AG20443 (cell line): Measurements from ENCODE around the gene KLHL13.
"Not testable (repeated sequence)": the region's sequence is repeated elsewhere in the genome, so short reads cannot be mapped to it uniquely, and the experiment has no call there.

Experiments used
- DNase-seq: peaks from one replicate; pipeline ENCODE4 v3.0.0; 2012; ENCODE audit warnings: low spot score, mixed read lengths

Gene KLHL13

DNA sequence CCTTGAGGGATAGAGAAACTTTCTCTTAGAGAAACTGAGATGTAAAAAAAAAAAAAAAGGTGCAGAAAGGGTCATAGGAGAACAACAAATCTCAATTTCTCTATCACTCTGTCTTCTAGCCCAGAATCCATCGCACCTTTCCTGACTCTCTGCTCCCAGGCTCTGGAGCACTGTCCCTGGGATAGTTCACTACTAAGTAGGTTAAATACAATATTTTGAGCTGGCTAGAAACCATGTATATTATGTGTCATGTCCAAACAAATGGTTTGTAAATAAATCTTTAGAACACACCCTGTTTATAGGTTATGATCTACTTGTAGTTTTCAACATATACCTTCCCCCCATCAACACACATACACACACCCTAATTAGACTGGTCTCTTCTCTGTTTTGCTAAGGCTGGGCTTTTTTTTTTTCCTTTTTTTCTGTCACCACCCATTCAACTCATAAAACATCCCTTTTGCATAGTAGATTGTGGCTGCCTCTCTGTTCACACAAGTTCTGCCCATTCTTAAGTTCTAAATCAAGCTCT is 124.4 kb downstream of the KLHL13 start:
- no peak for DNase-seq

- DNase-seq, result no peak
Measured at GRCh38 chrX:117990438-117990837, 126.2 kb downstream of the KLHL13 start.

GRCh38 chrX:117989512-117989911 is 127.1 kb downstream of the KLHL13 start:
- no peak for DNase-seq

- no peak for DNase-seq
Measured at GRCh38 chrX:117987373-117987772, 129.2 kb downstream of the KLHL13 start.

GRCh38 chrX:117985241-117985640 is 131.4 kb downstream of the KLHL13 start:
- DNase-seq, result no peak

GRCh38 chrX:117982694-117983392 is 133.8 kb downstream of the KLHL13 start:
- DNase-seq, result no peak

- no peak for DNase-seq
Measured at GRCh38 chrX:117978402-117978801, 138.2 kb downstream of the KLHL13 start.

DNA sequence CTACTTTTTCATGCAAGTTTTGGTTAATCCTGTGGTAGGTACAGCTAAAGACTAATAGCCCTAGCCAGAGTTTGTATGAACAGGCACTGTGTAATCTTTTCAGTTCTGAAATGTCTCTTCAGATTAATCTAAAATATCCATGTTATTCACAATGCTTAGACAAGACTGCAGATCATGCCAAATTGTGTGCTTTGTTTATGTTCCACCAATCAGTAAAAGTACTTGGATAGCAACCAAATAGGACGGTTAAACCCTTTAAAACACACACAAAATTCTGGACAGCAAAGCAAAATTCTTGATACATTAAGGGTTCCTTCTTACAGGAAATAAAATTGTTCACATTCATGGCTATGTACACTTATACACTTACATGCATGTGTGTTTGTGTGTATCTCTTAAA is 139.1 kb downstream of the KLHL13 start:
- DNase-seq, result no peak

DNA sequence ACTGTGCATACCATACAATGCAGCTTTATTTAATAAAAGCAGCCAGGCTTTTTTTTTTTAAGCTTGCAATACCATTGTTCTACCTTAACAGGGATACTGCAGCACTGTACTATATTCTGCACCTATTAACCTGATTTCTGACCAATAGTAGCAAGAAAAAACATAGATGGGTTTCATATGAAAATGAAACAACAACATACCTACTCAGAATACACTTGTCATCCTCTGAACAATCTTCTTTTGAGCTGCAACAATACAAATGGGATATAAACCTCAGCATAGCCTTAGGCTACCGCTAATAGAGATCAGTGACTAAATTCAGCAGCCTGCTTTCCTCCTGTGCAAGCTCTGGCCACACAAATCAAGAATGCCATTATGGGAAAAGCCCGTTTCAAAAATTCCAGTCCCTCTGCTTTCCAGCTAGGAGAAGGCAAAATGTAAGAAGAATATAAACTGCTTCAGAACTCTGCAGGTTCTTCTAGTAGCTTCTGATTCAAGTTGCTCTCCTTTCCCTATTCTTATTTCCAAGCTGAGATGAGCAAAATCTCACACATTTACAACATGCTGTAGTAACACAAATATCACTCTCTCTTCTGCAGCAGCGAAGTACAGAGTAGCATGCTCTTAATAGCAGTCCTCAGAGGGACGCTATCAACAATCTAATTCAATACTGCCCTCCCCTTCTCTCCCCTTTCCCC is 143.4 kb downstream of the KLHL13 start:
- no peak for DNase-seq

DNA sequence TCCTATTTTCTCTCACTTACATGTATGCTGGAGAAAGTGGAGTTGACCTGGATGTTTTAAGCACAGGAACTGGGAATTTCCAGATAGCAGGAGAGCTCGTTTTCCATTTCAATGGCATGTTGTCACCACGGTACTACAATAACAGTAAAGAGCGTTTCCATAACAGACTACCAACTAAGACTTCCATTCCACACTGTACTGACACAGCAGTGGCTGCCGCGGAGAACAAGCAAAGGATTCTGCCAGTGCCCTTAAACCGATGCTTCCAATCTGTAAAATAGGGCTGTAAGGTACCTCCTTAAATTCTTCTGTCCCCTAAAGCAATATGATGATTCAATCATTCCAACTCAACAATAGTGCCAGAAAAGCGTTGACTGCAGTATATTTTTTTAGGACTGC is 143.9 kb downstream of the KLHL13 start:
- no peak for DNase-seq

GRCh38 chrX:117969782-117970181 is 146.8 kb downstream of the KLHL13 start:
- DNase-seq, result no peak

- no peak for DNase-seq
Measured at GRCh38 chrX:117969328-117969727, 147.3 kb downstream of the KLHL13 start.

- no peak for DNase-seq
Measured at GRCh38 chrX:117959045-117959444, 157.6 kb downstream of the KLHL13 start.

- DNase-seq, result no peak
Measured at GRCh38 chrX:117957128-117957527, 159.5 kb downstream of the KLHL13 start.

DNA sequence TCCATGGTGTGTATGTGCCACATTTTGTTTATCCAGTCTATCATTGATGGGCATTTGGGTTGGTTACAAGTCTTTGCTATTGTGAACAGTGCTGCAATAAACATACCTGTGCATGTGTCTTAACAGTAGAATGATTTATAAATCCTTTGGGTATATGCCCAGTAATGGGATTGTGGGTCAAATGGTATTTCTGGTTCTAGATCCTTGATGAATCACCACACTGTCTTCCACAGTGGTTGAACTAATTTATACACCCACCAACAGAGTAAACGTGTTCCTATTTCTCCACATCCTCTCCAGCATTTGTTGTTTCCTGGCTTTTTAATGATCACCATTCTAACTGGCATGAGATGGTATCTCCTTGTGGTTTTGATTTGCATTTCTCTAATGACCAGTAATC is 177.3 kb downstream of the KLHL13 start:
- DNase-seq, result not testable (repeated sequence)

- DNase-seq, result no peak
Measured at GRCh38 chrX:117936118-117936517, 180.5 kb downstream of the KLHL13 start.

- DNase-seq, result not testable (repeated sequence)
Measured at GRCh38 chrX:117930116-117930515, 186.5 kb downstream of the KLHL13 start.

DNA sequence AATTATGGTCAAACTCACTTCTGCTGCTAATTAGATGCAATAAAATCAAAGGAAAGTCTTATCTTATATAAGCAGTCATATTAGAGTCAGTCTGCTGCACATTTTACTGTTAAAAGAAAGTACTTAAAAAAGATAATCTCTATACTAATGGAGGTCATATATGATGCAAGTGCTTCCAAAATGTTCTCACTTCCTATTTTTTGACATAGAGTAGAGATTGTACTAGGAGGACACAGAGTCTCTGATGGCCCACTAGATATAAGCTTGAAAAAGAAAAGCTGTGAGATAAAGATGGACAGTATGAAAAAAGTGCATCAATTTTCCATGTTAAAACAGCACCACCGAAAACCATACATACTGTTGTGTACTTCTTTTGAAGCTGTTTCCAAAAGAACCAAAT is 196.9 kb downstream of the KLHL13 start:
- DNase-seq, result no peak

GRCh38 chrX:117910216-117910615 is 206.4 kb downstream of the KLHL13 start:
- no peak for DNase-seq

GRCh38 chrX:117898226-117898625 is 218.4 kb downstream of the KLHL13 start:
- DNase-seq, result no peak

- no peak for DNase-seq
Measured at GRCh38 chrX:117895418-117895817, 221.2 kb downstream of the KLHL13 start.

- no peak for DNase-seq
Measured at GRCh38 chrX:117892469-117892868, 224.1 kb downstream of the KLHL13 start.

DNA sequence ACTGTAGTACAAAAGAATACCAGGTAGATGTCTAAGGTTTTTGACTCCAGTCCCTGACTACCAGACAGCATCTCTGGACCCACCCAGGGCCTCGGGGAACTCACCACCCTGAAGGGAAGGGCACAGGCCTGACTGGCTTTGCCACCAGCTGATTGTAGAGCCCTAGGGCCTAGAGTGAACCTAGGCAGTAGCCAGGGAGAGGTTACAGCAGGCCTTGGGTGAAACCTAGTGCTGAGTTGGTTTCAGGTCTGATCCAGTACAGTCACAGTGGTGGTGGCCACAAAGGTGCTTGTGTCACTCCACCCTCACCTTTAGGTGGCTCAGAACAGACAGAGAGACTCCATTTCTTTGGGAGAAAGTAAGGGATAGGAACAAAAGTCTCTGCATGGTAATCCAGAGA is 244.8 kb downstream of the KLHL13 start:
- no peak for DNase-seq

GRCh38 chrX:117860517-117860916 is 256.1 kb downstream of the KLHL13 start:
- no peak for DNase-seq
